GM23338 (cell line): Measurements from ENCODE around the gene OLFML2B.

Experiments
- EZH2 ChIP-seq: fragments of 200-600 bp; sonication (generic); IDR thresholded peaks from one replicate; pipeline ENCODE4 v1.8.0; 2017; ENCODE audit warnings: antibody characterized with exemption, mild to moderate bottlenecking, low read depth; ENCODE audit not compliant: unreplicated experiment
- EZH2phosphoT487 ChIP-seq: fragments of 200-600 bp; sonication (generic); IDR thresholded peaks from one replicate; pipeline ENCODE4 v1.8.1; 2018; ENCODE audit warnings: antibody characterized with exemption; ENCODE audit not compliant: unreplicated experiment
- JUNB ChIP-seq: IDR thresholded peaks from one replicate; pipeline ENCODE4 v1.6.1; 2016; ENCODE audit warnings: antibody characterized with exemption; ENCODE audit not compliant: unreplicated experiment
- NANOG ChIP-seq: IDR thresholded peaks from 2 replicates; pipeline ENCODE4 v1.6.1; 2016; ENCODE audit warnings: antibody characterized with exemption, borderline replicate concordance
- POLR2AphosphoS5 ChIP-seq: IDR thresholded peaks from 2 replicates; pipeline ENCODE4 v1.6.1; 2016; ENCODE audit warnings: antibody characterized with exemption, low read depth
- STAT1 ChIP-seq: IDR thresholded peaks from one replicate; pipeline ENCODE4 v1.6.1; 2016; ENCODE audit warnings: antibody characterized with exemption; ENCODE audit not compliant: unreplicated experiment
- TF ChIP-seq, protein P1 (sequence below), 2 experiments: fragments of 200-600 bp in 1 of 2; sonication (generic) in 1 of 2; conservative IDR thresholded peaks; 2 replicates each; pipeline versions ENCODE4 v1.5.1 to v1.6.1; 2016 to 2017; ENCODE audit warnings: antibody characterized with exemption in 2 of 2, low read depth in 2 of 2, mild to moderate bottlenecking in 2 of 2, moderate library complexity in 1 of 2
- TF ChIP-seq, protein P2 (sequence below): IDR thresholded peaks from one replicate; pipeline ENCODE4 v1.6.1; 2018; ENCODE audit warnings: antibody characterized with exemption; ENCODE audit not compliant: unreplicated experiment
- TF ChIP-seq, protein P3 (sequence below): fragments of 250-450 bp; sonication (Bioruptor Pico); IDR thresholded peaks from 2 replicates; pipeline ENCODE4 v1.5.0; 2020; ENCODE audit warnings: mild to moderate bottlenecking, moderate library complexity

DNA sequence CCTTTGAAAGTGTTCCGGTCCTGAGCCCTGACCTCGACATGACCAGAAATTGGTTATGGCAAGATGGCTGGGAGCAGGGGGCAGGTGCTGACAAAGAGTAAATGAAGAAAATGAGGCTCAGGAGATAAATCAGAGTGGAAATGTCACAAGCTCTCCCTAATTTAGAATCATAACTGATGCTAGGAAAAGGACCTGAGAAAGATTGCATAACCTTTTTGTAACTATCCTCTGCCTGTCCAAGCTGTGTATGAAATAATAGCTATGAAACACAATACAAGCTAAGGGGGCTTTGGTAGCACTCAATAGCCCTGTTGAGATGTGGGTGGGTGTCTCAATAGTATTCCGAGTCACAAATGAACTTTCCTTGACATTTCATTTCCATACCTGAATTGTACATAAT is 32.9 kb upstream of the OLFML2B start:
- TF ChIP-seq, protein P1, sequence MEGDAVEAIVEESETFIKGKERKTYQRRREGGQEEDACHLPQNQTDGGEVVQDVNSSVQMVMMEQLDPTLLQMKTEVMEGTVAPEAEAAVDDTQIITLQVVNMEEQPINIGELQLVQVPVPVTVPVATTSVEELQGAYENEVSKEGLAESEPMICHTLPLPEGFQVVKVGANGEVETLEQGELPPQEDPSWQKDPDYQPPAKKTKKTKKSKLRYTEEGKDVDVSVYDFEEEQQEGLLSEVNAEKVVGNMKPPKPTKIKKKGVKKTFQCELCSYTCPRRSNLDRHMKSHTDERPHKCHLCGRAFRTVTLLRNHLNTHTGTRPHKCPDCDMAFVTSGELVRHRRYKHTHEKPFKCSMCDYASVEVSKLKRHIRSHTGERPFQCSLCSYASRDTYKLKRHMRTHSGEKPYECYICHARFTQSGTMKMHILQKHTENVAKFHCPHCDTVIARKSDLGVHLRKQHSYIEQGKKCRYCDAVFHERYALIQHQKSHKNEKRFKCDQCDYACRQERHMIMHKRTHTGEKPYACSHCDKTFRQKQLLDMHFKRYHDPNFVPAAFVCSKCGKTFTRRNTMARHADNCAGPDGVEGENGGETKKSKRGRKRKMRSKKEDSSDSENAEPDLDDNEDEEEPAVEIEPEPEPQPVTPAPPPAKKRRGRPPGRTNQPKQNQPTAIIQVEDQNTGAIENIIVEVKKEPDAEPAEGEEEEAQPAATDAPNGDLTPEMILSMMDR (conservative IDR thresholded peaks at IDR 0.05; ENCODE audit: low read depth in 2 of 2), result no peak
- TF ChIP-seq NANOG, result no peak
- no peak for TF ChIP-seq EZH2phosphoT487
- TF ChIP-seq STAT1, result no peak
- no peak for TF ChIP-seq EZH2
- TF ChIP-seq, protein P2, sequence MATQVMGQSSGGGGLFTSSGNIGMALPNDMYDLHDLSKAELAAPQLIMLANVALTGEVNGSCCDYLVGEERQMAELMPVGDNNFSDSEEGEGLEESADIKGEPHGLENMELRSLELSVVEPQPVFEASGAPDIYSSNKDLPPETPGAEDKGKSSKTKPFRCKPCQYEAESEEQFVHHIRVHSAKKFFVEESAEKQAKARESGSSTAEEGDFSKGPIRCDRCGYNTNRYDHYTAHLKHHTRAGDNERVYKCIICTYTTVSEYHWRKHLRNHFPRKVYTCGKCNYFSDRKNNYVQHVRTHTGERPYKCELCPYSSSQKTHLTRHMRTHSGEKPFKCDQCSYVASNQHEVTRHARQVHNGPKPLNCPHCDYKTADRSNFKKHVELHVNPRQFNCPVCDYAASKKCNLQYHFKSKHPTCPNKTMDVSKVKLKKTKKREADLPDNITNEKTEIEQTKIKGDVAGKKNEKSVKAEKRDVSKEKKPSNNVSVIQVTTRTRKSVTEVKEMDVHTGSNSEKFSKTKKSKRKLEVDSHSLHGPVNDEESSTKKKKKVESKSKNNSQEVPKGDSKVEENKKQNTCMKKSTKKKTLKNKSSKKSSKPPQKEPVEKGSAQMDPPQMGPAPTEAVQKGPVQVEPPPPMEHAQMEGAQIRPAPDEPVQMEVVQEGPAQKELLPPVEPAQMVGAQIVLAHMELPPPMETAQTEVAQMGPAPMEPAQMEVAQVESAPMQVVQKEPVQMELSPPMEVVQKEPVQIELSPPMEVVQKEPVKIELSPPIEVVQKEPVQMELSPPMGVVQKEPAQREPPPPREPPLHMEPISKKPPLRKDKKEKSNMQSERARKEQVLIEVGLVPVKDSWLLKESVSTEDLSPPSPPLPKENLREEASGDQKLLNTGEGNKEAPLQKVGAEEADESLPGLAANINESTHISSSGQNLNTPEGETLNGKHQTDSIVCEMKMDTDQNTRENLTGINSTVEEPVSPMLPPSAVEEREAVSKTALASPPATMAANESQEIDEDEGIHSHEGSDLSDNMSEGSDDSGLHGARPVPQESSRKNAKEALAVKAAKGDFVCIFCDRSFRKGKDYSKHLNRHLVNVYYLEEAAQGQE, result no peak
- no peak for TF ChIP-seq JUNB
- no peak for TF ChIP-seq POLR2AphosphoS5
- TF ChIP-seq, protein P3, sequence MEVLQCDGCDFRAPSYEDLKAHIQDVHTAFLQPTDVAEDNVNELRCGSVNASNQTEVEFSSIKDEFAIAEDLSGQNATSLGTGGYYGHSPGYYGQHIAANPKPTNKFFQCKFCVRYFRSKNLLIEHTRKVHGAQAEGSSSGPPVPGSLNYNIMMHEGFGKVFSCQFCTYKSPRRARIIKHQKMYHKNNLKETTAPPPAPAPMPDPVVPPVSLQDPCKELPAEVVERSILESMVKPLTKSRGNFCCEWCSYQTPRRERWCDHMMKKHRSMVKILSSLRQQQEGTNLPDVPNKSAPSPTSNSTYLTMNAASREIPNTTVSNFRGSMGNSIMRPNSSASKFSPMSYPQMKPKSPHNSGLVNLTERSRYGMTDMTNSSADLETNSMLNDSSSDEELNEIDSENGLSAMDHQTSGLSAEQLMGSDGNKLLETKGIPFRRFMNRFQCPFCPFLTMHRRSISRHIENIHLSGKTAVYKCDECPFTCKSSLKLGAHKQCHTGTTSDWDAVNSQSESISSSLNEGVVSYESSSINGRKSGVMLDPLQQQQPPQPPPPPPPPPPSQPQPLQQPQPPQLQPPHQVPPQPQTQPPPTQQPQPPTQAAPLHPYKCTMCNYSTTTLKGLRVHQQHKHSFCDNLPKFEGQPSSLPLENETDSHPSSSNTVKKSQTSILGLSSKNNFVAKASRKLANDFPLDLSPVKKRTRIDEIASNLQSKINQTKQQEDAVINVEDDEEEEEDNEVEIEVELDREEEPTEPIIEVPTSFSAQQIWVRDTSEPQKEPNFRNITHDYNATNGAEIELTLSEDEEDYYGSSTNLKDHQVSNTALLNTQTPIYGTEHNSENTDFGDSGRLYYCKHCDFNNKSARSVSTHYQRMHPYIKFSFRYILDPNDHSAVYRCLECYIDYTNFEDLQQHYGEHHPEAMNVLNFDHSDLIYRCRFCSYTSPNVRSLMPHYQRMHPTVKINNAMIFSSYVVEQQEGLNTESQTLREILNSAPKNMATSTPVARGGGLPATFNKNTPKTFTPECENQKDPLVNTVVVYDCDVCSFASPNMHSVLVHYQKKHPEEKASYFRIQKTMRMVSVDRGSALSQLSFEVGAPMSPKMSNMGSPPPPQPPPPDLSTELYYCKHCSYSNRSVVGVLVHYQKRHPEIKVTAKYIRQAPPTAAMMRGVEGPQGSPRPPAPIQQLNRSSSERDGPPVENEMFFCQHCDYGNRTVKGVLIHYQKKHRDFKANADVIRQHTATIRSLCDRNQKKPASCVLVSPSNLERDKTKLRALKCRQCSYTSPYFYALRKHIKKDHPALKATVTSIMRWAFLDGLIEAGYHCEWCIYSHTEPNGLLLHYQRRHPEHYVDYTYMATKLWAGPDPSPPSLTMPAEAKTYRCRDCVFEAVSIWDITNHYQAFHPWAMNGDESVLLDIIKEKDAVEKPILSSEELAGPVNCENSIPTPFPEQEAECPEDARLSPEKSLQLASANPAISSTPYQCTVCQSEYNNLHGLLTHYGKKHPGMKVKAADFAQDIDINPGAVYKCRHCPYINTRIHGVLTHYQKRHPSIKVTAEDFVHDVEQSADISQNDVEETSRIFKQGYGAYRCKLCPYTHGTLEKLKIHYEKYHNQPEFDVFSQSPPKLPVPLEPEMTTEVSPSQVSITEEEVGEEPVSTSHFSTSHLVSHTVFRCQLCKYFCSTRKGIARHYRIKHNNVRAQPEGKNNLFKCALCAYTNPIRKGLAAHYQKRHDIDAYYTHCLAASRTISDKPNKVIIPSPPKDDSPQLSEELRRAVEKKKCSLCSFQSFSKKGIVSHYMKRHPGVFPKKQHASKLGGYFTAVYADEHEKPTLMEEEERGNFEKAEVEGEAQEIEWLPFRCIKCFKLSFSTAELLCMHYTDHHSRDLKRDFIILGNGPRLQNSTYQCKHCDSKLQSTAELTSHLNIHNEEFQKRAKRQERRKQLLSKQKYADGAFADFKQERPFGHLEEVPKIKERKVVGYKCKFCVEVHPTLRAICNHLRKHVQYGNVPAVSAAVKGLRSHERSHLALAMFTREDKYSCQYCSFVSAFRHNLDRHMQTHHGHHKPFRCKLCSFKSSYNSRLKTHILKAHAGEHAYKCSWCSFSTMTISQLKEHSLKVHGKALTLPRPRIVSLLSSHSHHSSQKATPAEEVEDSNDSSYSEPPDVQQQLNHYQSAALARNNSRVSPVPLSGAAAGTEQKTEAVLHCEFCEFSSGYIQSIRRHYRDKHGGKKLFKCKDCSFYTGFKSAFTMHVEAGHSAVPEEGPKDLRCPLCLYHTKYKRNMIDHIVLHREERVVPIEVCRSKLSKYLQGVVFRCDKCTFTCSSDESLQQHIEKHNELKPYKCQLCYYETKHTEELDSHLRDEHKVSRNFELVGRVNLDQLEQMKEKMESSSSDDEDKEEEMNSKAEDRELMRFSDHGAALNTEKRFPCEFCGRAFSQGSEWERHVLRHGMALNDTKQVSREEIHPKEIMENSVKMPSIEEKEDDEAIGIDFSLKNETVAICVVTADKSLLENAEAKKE (CRISPR knock-in tag), result no peak
